Liver (tissue), 9 donors: ENCODE results near the gene ZNF473. TPM values are rescaled to one million over a fixed set of nuclear protein-coding genes. Genes with fewer than 3 reads are reported as not detected.
A peak's percentile ranks its signal among the peaks of the same experiment; 100 is the strongest.

Experiments
- DNase-seq: peaks from one replicate; pipeline ENCODE4 v3.0.0-alpha.2; 2017; ENCODE audit warnings: low spot score
- H3K27ac ChIP-seq, 2 donors: one replicate each; pipeline ENCODE4 v1.7.0; 2013; ENCODE audit warnings: inconsistent platforms in 2 of 2, low read length in 2 of 2, control low read depth in 1 of 2, low read depth in 1 of 2, mild to moderate bottlenecking in 1 of 2
- H3K27me3 ChIP-seq, 4 donors: one replicate each; pipeline versions ENCODE4 v1.6.1 to v1.7.0; 2013; ENCODE audit warnings: low read length in 3 of 4, inconsistent platforms in 1 of 4, mild to moderate bottlenecking in 1 of 4, moderate library complexity in 1 of 4; ENCODE audit not compliant: control insufficient read depth in 4 of 4, insufficient read depth in 4 of 4
- H3K36me3 ChIP-seq, 4 donors: one replicate each; pipeline versions ENCODE4 v1.6.1 to v1.7.0; 2013; ENCODE audit warnings: low read length in 3 of 4, mild to moderate bottlenecking in 3 of 4, low read depth in 1 of 4, moderate library complexity in 1 of 4; ENCODE audit not compliant: control insufficient read depth in 4 of 4, insufficient read depth in 3 of 4
- H3K4me1 ChIP-seq, 4 donors: one replicate each; pipeline versions ENCODE4 v1.6.1 to v1.7.0; 2013; ENCODE audit warnings: low read length in 3 of 4, mild to moderate bottlenecking in 3 of 4, moderate library complexity in 1 of 4; ENCODE audit not compliant: control insufficient read depth in 4 of 4, insufficient read depth in 4 of 4
- H3K4me3 ChIP-seq, 3 donors: one replicate each; pipeline versions ENCODE4 v1.6.1 to v1.7.0; 2013; ENCODE audit warnings: low read length in 3 of 3, control low read depth in 1 of 3, low read depth in 1 of 3, mild to moderate bottlenecking in 1 of 3
- H3K9ac ChIP-seq, 2 donors: one replicate each; pipeline ENCODE4 v1.7.0; 2013; ENCODE audit warnings: low read length in 2 of 2, mild to moderate bottlenecking in 2 of 2, moderate library complexity in 2 of 2, control low read depth in 1 of 2, low read depth in 1 of 2
- H3K9me3 ChIP-seq, 4 donors: one replicate each; pipeline versions ENCODE4 v1.6.1 to v1.7.0; 2013; ENCODE audit warnings: low read length in 3 of 4; ENCODE audit not compliant: control insufficient read depth in 4 of 4
- EGR1 ChIP-seq, 2 donors: IDR thresholded peaks; 2 replicates each; pipeline ENCODE4 v1.6.1; 2016 to 2018; ENCODE audit warnings: antibody characterized with exemption in 2 of 2, low read depth in 2 of 2
- FOXA1 ChIP-seq: IDR thresholded peaks from 2 replicates; pipeline ENCODE4 v1.6.1; 2016; ENCODE audit warnings: antibody characterized with exemption
- FOXA2 ChIP-seq: IDR thresholded peaks from 2 replicates; pipeline ENCODE4 v1.6.1; 2016; ENCODE audit warnings: antibody characterized with exemption
- GABPA ChIP-seq, 2 donors: IDR thresholded peaks in 1 of 2; conservative IDR thresholded peaks in 1 of 2; 2 replicates each; pipeline ENCODE4 v1.6.1; 2016; ENCODE audit warnings: antibody characterized with exemption in 2 of 2, mild to moderate bottlenecking in 1 of 2, moderate library complexity in 1 of 2
- HNF4A ChIP-seq, 2 donors: conservative IDR thresholded peaks; 2 replicates each; pipeline ENCODE4 v1.6.1; 2016; ENCODE audit warnings: antibody characterized with exemption in 2 of 2, mild to moderate bottlenecking in 2 of 2
- HNF4G ChIP-seq: IDR thresholded peaks from 2 replicates; pipeline ENCODE4 v1.6.1; 2016; ENCODE audit warnings: antibody characterized with exemption
- MAX ChIP-seq: IDR thresholded peaks from 2 replicates; pipeline ENCODE4 v1.6.1; 2016; ENCODE audit warnings: antibody characterized with exemption
- NR2F2 ChIP-seq: IDR thresholded peaks from 2 replicates; pipeline ENCODE4 v1.6.1; 2016; ENCODE audit warnings: antibody characterized with exemption
- RAD21 ChIP-seq, 2 donors: IDR thresholded peaks; 2 replicates each; pipeline ENCODE4 v1.6.1; 2016; ENCODE audit warnings: antibody characterized with exemption in 2 of 2, mild to moderate bottlenecking in 2 of 2
- RXRA ChIP-seq, 2 donors: IDR thresholded peaks; 2 replicates each; pipeline ENCODE4 v1.6.1; 2017 to 2018; ENCODE audit warnings: antibody characterized with exemption in 2 of 2, mild to moderate bottlenecking in 1 of 2
- SP1 ChIP-seq: IDR thresholded peaks from 2 replicates; pipeline ENCODE4 v1.6.1; 2018; ENCODE audit warnings: antibody characterized with exemption, mild to moderate bottlenecking
- WGBS: extraction: QIAGEN DNeasy Blood & Tissue Kit; methylation state at CpG from one replicate; pipeline ENCODE4 v1.1.7; 2013; 5-methylcytosine and 5-hydroxymethylcytosine counted together
- polyA plus RNA-seq, 2 donors: library from polyadenylated mRNA; stranded (reverse) in 1 of 2; unstranded in 1 of 2; fragments of 200-250 nt in 1 of 2; fragments of >200 nt in 1 of 2; fragmentation: Nextera tagmentation in 1 of 2; extraction: Ambion mirVana in 1 of 2; gene quantifications; one replicate each; pipeline versions ENCODE4 v1.2.1 to v1.2.3, GENCODE V29; 2013 to 2015
- total RNA-seq, 2 donors: library from RNA; depleted of rRNA; stranded (reverse); fragments of >200 nt; gene quantifications; one replicate each; pipeline ENCODE4 v1.2.3, GENCODE V29; 2014
- TF ChIP-seq, protein P1 (sequence below): IDR thresholded peaks from 2 replicates; pipeline ENCODE4 v1.6.1; 2016; ENCODE audit warnings: antibody characterized with exemption
- TF ChIP-seq, protein P2 (sequence below): IDR thresholded peaks from 2 replicates; pipeline ENCODE4 v1.6.1; 2016; ENCODE audit warnings: antibody characterized with exemption, mild to moderate bottlenecking
- donor health status: healthy.
- donor health status: healthy.
- donor health status: healthy.
- donor health status: healthy.
- donor health status: healthy.

ZNF473 gene
- total and polyA plus RNA-seq, 4 donors: 0.92 to 4.0 (median 2.8) TPM

DNA sequence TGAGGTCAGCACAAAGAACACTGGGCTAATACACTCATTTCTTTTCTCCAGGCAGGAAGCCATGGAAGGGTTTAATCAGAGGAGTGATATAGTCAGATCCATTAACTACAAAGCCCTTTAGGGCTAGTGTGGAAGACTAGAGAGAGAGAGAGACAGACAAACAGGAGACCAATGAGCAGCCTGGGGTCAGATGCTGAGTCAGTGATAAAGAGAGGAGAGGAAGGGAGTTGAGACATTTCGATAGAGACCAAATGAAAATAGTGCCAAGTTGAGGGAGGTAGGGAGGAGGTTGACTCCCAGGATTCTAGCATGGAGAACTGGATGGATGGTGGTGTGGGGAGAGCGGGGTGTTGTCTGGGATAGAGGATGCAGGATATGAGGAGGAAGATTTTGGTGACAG, 18.2 kb downstream of the ZNF473 start:
- peak overlapping the region in 2 of 3 donors; percentile 34 to 78 for H3K4me3 ChIP-seq
- WGBS: 99% methylated on average over 2 of the region's 2 CpGs
- DNase-seq: no peak
- H3K9me3 ChIP-seq: peaks cover 37 to 71% (median 57%) of the 10 kb centered on the region in 4 donors
- no peaks in the 10 kb centered on the region for H3K27me3 ChIP-seq
- H3K27ac ChIP-seq: no peak overlapping the region
- TF ChIP-seq FOXA2: no peak
- TF ChIP-seq RAD21 (IDR thresholded peaks at IDR 0.05): no peak
- no peak for TF ChIP-seq FOXA1
- no peak for TF ChIP-seq HNF4A (conservative IDR thresholded peaks at IDR 0.05)
- TF ChIP-seq GABPA (IDR thresholded peaks at IDR 0.05 in 1 of 2, conservative IDR thresholded peaks at IDR 0.05 in 1 of 2): no peak
- no peak for TF ChIP-seq HNF4G
- no peak for TF ChIP-seq SP1
- TF ChIP-seq EGR1 (IDR thresholded peaks at IDR 0.05; ENCODE audit: low read depth in 2 of 2): no peak
- TF ChIP-seq NR2F2: no peak
- no peak for TF ChIP-seq MAX
- TF ChIP-seq RXRA (IDR thresholded peaks at IDR 0.05): no peak
- H3K4me1 ChIP-seq: peaks cover 0 to 6% (median 3%) of the 10 kb centered on the region in 4 donors
- peaks cover 46 to 83% (median 81%) of the 10 kb centered on the region in 4 donors for H3K36me3 ChIP-seq
- no peak overlapping the region for H3K9ac ChIP-seq

- peak overlapping the region in 2 of 3 donors; percentile 54 to 78 for H3K4me3 ChIP-seq
- H3K27me3 ChIP-seq: no peaks in the 10 kb centered on the region
- no peak overlapping the region for H3K27ac ChIP-seq
- no peak for TF ChIP-seq FOXA2
- TF ChIP-seq NR2F2: no peak
- no peak for TF ChIP-seq MAX
- no peak for TF ChIP-seq SP1
- no peak for TF ChIP-seq HNF4A (conservative IDR thresholded peaks at IDR 0.05)
- TF ChIP-seq, protein P1, sequence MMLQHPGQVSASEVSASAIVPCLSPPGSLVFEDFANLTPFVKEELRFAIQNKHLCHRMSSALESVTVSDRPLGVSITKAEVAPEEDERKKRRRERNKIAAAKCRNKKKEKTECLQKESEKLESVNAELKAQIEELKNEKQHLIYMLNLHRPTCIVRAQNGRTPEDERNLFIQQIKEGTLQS: no peak
- TF ChIP-seq, protein P2, sequence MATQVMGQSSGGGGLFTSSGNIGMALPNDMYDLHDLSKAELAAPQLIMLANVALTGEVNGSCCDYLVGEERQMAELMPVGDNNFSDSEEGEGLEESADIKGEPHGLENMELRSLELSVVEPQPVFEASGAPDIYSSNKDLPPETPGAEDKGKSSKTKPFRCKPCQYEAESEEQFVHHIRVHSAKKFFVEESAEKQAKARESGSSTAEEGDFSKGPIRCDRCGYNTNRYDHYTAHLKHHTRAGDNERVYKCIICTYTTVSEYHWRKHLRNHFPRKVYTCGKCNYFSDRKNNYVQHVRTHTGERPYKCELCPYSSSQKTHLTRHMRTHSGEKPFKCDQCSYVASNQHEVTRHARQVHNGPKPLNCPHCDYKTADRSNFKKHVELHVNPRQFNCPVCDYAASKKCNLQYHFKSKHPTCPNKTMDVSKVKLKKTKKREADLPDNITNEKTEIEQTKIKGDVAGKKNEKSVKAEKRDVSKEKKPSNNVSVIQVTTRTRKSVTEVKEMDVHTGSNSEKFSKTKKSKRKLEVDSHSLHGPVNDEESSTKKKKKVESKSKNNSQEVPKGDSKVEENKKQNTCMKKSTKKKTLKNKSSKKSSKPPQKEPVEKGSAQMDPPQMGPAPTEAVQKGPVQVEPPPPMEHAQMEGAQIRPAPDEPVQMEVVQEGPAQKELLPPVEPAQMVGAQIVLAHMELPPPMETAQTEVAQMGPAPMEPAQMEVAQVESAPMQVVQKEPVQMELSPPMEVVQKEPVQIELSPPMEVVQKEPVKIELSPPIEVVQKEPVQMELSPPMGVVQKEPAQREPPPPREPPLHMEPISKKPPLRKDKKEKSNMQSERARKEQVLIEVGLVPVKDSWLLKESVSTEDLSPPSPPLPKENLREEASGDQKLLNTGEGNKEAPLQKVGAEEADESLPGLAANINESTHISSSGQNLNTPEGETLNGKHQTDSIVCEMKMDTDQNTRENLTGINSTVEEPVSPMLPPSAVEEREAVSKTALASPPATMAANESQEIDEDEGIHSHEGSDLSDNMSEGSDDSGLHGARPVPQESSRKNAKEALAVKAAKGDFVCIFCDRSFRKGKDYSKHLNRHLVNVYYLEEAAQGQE: no peak
- no peak for TF ChIP-seq RAD21 (IDR thresholded peaks at IDR 0.05)
- TF ChIP-seq FOXA1: no peak
- DNase-seq: no peak
- 98% methylated on average over 7 of the region's 7 CpGs for WGBS
- no peak overlapping the region for H3K9ac ChIP-seq
- peaks cover 40 to 73% (median 71%) of the 10 kb centered on the region in 4 donors for H3K36me3 ChIP-seq
- peaks cover 38 to 74% (median 60%) of the 10 kb centered on the region in 4 donors for H3K9me3 ChIP-seq
- peaks cover 0 to under 1% (median under 1%) of the 10 kb centered on the region in 4 donors for H3K4me1 ChIP-seq
Measured at GRCh38 chr19:50044922-50045321, 19.1 kb downstream of the ZNF473 start.
